ENCODE data around the gene CCDC87. TPM values are rescaled to one million over a fixed set of nuclear protein-coding genes. Genes with fewer than 3 reads are reported as not detected.
"Not testable (repeated sequence)": the region's sequence is repeated elsewhere in the genome, so short reads cannot be mapped to it uniquely, and the experiment has no call there.

CCDC87 gene
- total RNA-seq (under 1 TPM; 0.28 to 0.67 TPM), polyA plus RNA-seq (under 1 TPM; 0.12 to 0.15 TPM)
- long read RNA-seq, donor 1: 0 reads
- long read RNA-seq, donor 2: 0 reads
- long read RNA-seq, donor 3: 0 reads
- long read RNA-seq, donor 4: 0 reads
- long read RNA-seq, donor 5: 0 reads

DNA sequence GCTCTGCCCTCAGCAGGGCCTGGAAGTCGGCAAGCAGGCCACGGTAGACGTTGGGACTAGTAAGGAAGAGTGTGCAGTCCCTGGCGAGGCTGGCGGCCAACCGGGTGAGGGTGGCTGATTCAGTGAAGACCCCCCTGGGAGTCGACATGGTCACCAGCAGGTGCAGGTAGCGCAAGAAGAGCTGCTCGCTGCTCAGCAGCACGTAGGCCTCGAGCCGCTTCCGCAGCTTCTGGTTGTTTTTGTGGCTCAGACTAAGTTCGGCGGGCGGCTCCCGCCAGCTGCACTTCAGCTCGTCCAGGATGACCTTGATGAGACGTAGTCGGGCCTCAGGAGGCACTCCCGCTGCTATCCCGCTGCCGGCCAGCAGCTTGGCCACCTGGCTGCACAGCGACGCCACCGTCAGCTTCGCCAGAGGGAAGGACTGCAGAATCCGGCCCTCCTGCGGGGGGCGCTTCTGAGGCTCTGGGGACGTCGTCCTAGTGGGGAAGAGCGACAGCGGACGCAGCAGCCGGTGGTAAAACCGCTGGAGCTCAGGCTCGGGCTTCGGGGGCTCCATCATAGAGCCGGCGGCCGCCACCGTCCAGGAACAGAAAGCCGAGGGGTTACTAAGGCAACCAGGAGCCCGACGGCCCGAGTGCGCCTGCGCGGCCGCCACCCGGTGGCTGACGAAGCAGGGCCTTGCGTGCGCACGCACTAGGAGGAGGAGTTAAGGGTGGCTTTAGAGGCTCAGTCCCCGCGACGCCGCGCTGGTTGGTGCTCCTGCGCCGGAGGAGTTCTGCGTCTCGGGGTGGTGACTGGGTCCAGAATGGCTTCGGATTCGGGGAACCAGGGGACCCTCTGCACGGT, at the start of gene CCDC87, which contains the start of gene CCS:
CCDC87 (minus strand) TSS at position 607 of the 846 bp plus-strand sequence; CDS start at position 559, 48 bp downstream.
CCS (plus strand) TSS at position 729 of the 846 bp plus-strand sequence; CDS start at position 806, 77 bp downstream.
- H3K4me1 ChIP-seq (ENCODE audit: control insufficient read depth in 5 of 5, insufficient read depth in 5 of 5, low read length in 5 of 5): peaks cover 0 to 30% (median 15%) of the 10 kb centered on the region in 5 donors
- H3K27ac ChIP-seq (ENCODE audit: low read depth in 1 of 2, low read length in 1 of 2): peak within 1 kb of the TSS; percentile 71 to 91
- 17 to 18% methylated on average over 68 of the region's 68 CpGs for WGBS, 2 donors
- H3K9me3 ChIP-seq (ENCODE audit: control insufficient read depth in 4 of 4, insufficient read depth in 3 of 4, low read length in 3 of 4): no peaks in the 10 kb centered on the region
- H3K27me3 ChIP-seq (ENCODE audit: control insufficient read depth in 3 of 3, insufficient read depth in 3 of 3, low read length in 2 of 3): no peaks in the 10 kb centered on the region
- peak; percentile 40 for TF ChIP-seq CTCF (IDR thresholded peaks at IDR 0.05; ENCODE audit: control extremely low read depth, extremely low read depth)
- H3K9ac ChIP-seq (ENCODE audit: insufficient read depth in 1 of 2, low read length in 2 of 2): peak within 1 kb of the TSS; percentile 88 to 96
- DNase-seq (peak; percentile 97), ATAC-seq (ENCODE audit: insufficient read depth, low FRiP score) (peak; percentile 94)
- H3K36me3 ChIP-seq (ENCODE audit: control insufficient read depth in 4 of 4, insufficient read depth in 4 of 4, low read length in 4 of 4): peaks cover 0 to 2% (median 0%) of the 10 kb centered on the region in 4 donors
- H3K4me3 ChIP-seq: peak within 1 kb of the TSS; percentile 95

- Histone ChIP-seq H3K27me3 (ENCODE audit: control insufficient read depth in 3 of 3, insufficient read depth in 3 of 3, low read length in 2 of 3) (no peaks in the 10 kb centered on the region), H3K9me3 (ENCODE audit: control insufficient read depth in 4 of 4, insufficient read depth in 3 of 4, low read length in 3 of 4) (no peaks in the 10 kb centered on the region), H3K27ac (ENCODE audit: low read depth in 1 of 2, low read length in 1 of 2) (no peak overlapping the region), H3K36me3 (ENCODE audit: control insufficient read depth in 4 of 4, insufficient read depth in 4 of 4, low read length in 4 of 4) (peaks cover 26 to 61% (median 43%) of the 10 kb centered on the region in 4 donors), H3K9ac (ENCODE audit: insufficient read depth in 1 of 2, low read length in 2 of 2) (peak overlapping the region in 1 of 2 donors; percentile 62), H3K4me1 (ENCODE audit: control insufficient read depth in 5 of 5, insufficient read depth in 5 of 5, low read length in 5 of 5) (peaks cover 21 to 81% (median 53%) of the 10 kb centered on the region in 5 donors), H3K4me3 (no peak overlapping the region)
- no peak for TF ChIP-seq CTCF (IDR thresholded peaks at IDR 0.05; ENCODE audit: control extremely low read depth, extremely low read depth)
- WGBS, 2 donors: 23 to 55% methylated on average over 3 of the region's 3 CpGs
- ATAC-seq (ENCODE audit: insufficient read depth, low FRiP score) (no peak), DNase-seq (no peak)
Measured at GRCh38 chr11:66641834-66642233, 49.0 kb upstream of the CCDC87 start.

DNA sequence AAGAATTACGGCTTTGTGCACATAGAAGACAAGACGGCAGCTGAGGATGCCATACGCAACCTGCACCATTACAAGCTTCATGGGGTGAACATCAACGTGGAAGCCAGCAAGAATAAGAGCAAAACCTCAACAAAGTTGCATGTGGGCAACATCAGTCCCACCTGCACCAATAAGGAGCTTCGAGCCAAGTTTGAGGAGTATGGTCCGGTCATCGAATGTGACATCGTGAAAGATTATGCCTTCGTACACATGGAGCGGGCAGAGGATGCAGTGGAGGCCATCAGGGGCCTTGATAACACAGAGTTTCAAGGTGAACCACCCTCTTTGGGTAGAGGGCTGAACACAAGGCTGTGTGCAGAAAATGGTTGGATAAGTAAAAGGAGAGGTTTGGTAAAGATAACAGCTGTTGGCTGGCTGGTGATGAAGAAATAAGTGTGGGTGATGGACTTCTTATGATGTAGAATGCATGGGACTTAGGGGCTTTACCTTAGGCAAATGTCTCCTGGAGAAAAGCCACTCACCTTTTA, 47.0 kb upstream of the CCDC87 start:
- not testable (repeated sequence) for ATAC-seq (ENCODE audit: insufficient read depth, low FRiP score); H3K27me3 ChIP-seq (ENCODE audit: control insufficient read depth in 3 of 3, insufficient read depth in 3 of 3, low read length in 2 of 3); H3K9me3 ChIP-seq (ENCODE audit: control insufficient read depth in 4 of 4, insufficient read depth in 3 of 4, low read length in 3 of 4); H3K27ac ChIP-seq (ENCODE audit: low read depth in 1 of 2, low read length in 1 of 2); H3K4me3 ChIP-seq
- H3K36me3 ChIP-seq (ENCODE audit: control insufficient read depth in 4 of 4, insufficient read depth in 4 of 4, low read length in 4 of 4): peaks cover 18 to 44% (median 31%) of the 10 kb centered on the region in 4 donors
- peak overlapping the region in 1 of 2 donors; percentile 97 for H3K9ac ChIP-seq (ENCODE audit: insufficient read depth in 1 of 2, low read length in 2 of 2)
- DNase-seq: peak in 2 of 3 donors; percentile 31 to 34
- WGBS, 2 donors: 60 to 74% methylated on average over 8 to 9 of the region's 10 CpGs
- peaks cover 17 to 63% (median 40%) of the 10 kb centered on the region in 5 donors for H3K4me1 ChIP-seq (ENCODE audit: control insufficient read depth in 5 of 5, insufficient read depth in 5 of 5, low read length in 5 of 5)

Data from lung (tissue), 16 donors.